WERI-Rb-1 (cell line): Measurements from ENCODE around the gene SLAIN1.

ENCODE experiments used
- DNase-seq: peaks from one replicate; pipeline ENCODE4 v3.0.0-alpha.2; 2020
- H3K27ac ChIP-seq: fragments of 250-450 bp; sonication (Bioruptor Pico); 2 replicates; pipeline ENCODE4 v1.5.1; 2020; ENCODE audit warnings: mild to moderate bottlenecking, moderate library complexity
- H3K27me3 ChIP-seq: fragments of 250-450 bp; sonication (Bioruptor Pico); 2 replicates; pipeline ENCODE4 v1.5.1; 2021; ENCODE audit warnings: mild to moderate bottlenecking, low read depth, moderate library complexity; ENCODE audit not compliant: insufficient read depth, severe bottlenecking
- H3K36me3 ChIP-seq: fragments of 250-450 bp; sonication (Bioruptor Pico); 2 replicates; pipeline ENCODE4 v1.5.1; 2020; ENCODE audit warnings: mild to moderate bottlenecking, moderate library complexity
- H3K4me3 ChIP-seq: 2 replicates; pipeline ENCODE4 v1.5.1; 2011; ENCODE audit warnings: low read depth, mild to moderate bottlenecking, control low read depth, low read length
- H3K9me3 ChIP-seq: fragments of 250-450 bp; sonication (Bioruptor Pico); 2 replicates; pipeline ENCODE4 v1.5.1; 2021; ENCODE audit warnings: mild to moderate bottlenecking, moderate library complexity; ENCODE audit not compliant: severe bottlenecking
- CTCF ChIP-seq: IDR thresholded peaks from 2 replicates; pipeline ENCODE4 v1.5.1; 2011; ENCODE audit warnings: low read depth, mild to moderate bottlenecking, control low read depth, inconsistent platforms, low read length

The SLAIN1 gene

GRCh38 chr13:77745784-77746183 is 48.3 kb downstream of the SLAIN1 start:
- TF ChIP-seq CTCF: no peak
- Histone ChIP-seq H3K9me3 (no peaks in the 10 kb centered on the region), H3K27ac (no peak overlapping the region), H3K36me3 (peaks cover 29% of the 10 kb centered on the region), H3K4me3 (no peak overlapping the region), H3K27me3 (no peaks in the 10 kb centered on the region)
- DNase-seq: no peak

- H3K27ac ChIP-seq: no peak overlapping the region
- H3K36me3 ChIP-seq: peaks cover 35% of the 10 kb centered on the region
- no peak for TF ChIP-seq CTCF
- DNase-seq: no peak
- H3K9me3 ChIP-seq: no peaks in the 10 kb centered on the region
- H3K4me3 ChIP-seq: no peak overlapping the region
- H3K27me3 ChIP-seq: no peaks in the 10 kb centered on the region
These were observed 51.9 kb downstream of the SLAIN1 start for GRCh38 chr13:77749344-77749880.

DNA sequence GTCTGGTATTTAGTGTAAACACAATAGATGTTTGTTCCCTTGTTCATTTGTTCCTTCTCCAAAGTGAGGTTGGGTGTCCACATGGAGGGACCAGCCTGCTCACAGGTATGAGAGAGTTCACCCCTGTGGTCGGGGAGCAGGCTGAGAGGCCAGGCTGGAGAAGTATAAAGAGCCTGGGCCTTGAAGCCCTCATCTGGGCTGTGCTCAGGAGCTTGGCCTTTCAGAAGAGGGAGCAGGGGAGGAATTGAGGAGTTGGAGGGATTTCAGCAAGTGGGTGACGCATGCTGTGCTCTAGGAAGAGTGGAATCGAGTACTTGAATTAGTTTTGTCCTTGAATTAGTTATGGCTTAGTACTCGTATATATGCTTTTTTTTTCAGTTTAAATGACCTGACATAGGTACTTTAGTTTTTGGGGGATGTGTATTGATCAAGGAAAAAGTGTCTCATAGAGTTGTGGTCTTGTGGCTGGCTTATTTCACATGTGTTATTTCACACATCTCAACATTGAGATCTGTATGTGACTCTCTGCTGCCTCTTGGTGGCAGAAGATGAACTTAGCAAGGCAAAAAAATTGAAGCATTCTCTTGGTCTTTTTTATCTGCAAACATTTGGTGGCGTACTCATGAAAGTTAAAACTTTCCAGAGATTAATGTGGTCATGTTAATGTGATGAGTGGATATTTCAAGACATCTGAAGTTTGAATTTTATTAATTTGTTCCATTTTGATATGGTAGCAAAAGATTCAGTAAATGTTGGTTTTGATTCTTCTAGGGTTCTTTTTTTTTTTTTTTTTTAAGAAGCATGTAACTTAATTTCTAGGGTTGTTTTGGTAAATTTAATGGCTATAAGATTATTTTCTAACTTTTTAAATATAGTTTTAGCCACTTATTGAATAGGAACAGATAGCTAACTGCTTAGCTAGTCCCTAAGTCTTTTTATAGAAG is 54.3 kb downstream of the SLAIN1 start:
- DNase-seq: peak; percentile 32
- H3K27ac ChIP-seq: peak overlapping the region; percentile 60

GRCh38 chr13:77752512-77753069 is 55.1 kb downstream of the SLAIN1 start:
- H3K4me3 ChIP-seq: peak overlapping the region; percentile 14; the same call in 1 of the 2 replicates
- H3K27ac ChIP-seq: peak overlapping the region; percentile 42; the same call in 1 of the 2 replicates
- H3K36me3 ChIP-seq: peaks cover 24% of the 10 kb centered on the region
- H3K9me3 ChIP-seq: no peaks in the 10 kb centered on the region
- TF ChIP-seq CTCF: no peak
- H3K27me3 ChIP-seq: no peaks in the 10 kb centered on the region
- peak; percentile 54 for DNase-seq

More for the DNA sequence above, 54.3 kb downstream of the SLAIN1 start:
- Histone ChIP-seq H3K27me3 (no peaks in the 10 kb centered on the region), H3K36me3 (peaks cover 28% of the 10 kb centered on the region), H3K9me3 (no peaks in the 10 kb centered on the region), H3K4me3 (peak overlapping the region; percentile 14; the same call in 1 of the 2 replicates)
- TF ChIP-seq CTCF: peak; percentile 54

DNA sequence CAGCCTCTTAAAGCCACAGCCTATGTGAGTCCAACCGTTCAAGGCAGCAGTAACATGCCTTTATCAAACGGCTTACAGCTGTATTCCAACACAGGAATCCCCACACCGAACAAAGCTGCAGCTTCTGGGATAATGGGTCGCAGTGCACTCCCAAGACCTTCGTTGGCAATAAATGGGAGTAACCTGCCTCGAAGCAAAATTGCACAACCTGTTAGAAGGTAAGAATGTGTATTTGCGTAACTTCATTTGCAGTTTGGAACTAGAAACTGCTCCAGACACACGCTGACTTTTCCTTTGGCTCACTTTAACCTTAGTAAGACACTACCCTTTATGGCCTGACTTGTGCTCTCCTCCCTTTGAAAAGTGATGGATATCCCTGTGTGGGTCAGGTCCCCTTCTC is 63.4 kb downstream of the SLAIN1 start:
- no peak for TF ChIP-seq CTCF
- H3K27me3 ChIP-seq: no peaks in the 10 kb centered on the region
- no peaks in the 10 kb centered on the region for H3K9me3 ChIP-seq
- no peak for DNase-seq
- peaks cover 47% of the 10 kb centered on the region for H3K36me3 ChIP-seq
- H3K27ac ChIP-seq: no peak overlapping the region
- H3K4me3 ChIP-seq: no peak overlapping the region
